Central memory CD8-positive, alpha-beta T cell (primary cell): ENCODE results near the gene FAU.

Experiments
- ATAC-seq: fragments of 150-1000 bp; cut with Tn5 transposase; replicated peaks from 2 replicates; pipeline ENCODE4 v1.10.0; 2022; ENCODE audit warnings: mild to moderate bottlenecking, moderate FRiP score, moderate number of reproducible peaks; ENCODE audit not compliant: poor library complexity, severe bottlenecking; ENCODE audit errors: extremely low read depth
- DNase-seq, 2 donors: peaks; one replicate each; pipeline ENCODE4 v3.0.0; 2021; ENCODE audit warnings: low spot score in 2 of 2
- H3K27ac Mint-ChIP-seq: one replicate; pipeline ENCODE4 v1.8.0; 2022; ENCODE audit warnings: low read depth, mild to moderate bottlenecking, moderate library complexity, mixed read lengths
- H3K27me3 Mint-ChIP-seq: one replicate; pipeline ENCODE4 v1.8.0; 2022; ENCODE audit warnings: mixed read lengths
- H3K36me3 Mint-ChIP-seq: one replicate; pipeline ENCODE4 v1.8.0; 2022; ENCODE audit warnings: mild to moderate bottlenecking, moderate library complexity, mixed read lengths; ENCODE audit not compliant: insufficient read depth
- H3K4me1 Mint-ChIP-seq: one replicate; pipeline ENCODE4 v1.8.0; 2022; ENCODE audit warnings: mixed read lengths
- H3K4me3 Mint-ChIP-seq: one replicate; pipeline ENCODE4 v1.8.0; 2022; ENCODE audit warnings: mild to moderate bottlenecking, moderate library complexity, mixed read lengths
- H3K9me3 Mint-ChIP-seq: one replicate; pipeline ENCODE4 v1.8.0; 2022; ENCODE audit warnings: mixed read lengths

The FAU gene

DNA sequence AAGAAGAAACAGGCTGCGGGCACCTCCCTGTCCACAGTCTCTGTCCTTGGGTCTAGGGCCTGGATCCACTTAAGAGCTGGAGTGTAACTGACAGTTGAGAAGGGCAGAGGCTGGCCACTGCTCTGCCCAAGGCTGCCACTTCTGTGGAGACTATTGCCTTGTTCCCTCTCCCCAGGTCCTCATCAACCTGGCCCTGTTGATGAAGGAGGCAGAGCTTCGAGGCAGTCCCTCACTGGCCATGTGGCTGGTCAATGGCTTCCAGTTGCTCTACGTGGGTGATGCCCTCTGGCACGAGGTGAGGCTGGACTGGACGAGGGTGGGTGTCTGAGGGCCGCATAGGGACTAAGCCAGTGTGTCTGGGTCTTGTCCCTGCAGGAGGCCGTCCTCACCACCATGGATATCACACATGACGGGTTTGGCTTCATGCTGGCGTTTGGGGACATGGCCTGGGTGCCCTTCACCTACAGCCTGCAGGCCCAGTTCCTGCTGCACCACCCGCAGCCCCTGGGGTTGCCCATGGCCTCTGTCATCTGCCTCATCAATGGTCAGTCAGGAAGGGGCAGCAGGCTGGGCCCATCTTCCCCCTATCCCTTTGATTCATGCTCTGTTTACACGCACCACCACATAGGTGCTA lies 7.3 kb downstream of the FAU start:
- Mint-ChIP-seq H3K36me3 (peaks cover 38% of the 10 kb centered on the region), H3K4me3 (peak overlapping the region; percentile 95), H3K27me3 (no peaks in the 10 kb centered on the region), H3K9me3 (no peaks in the 10 kb centered on the region), H3K27ac (no peak overlapping the region), H3K4me1 (peaks cover 41% of the 10 kb centered on the region)
- DNase-seq = no peak
- ATAC-seq = no peak

GRCh38 chr11:65113839-65114238 lies 8.1 kb downstream of the FAU start:
- no peak for DNase-seq
- no peaks in the 10 kb centered on the region for H3K9me3 Mint-ChIP-seq
- peaks cover 41% of the 10 kb centered on the region for H3K4me1 Mint-ChIP-seq
- H3K27ac Mint-ChIP-seq = peak overlapping the region; percentile 98
- ATAC-seq = no peak
- H3K36me3 Mint-ChIP-seq = peaks cover 39% of the 10 kb centered on the region
- peak overlapping the region; percentile 95 for H3K4me3 Mint-ChIP-seq
- H3K27me3 Mint-ChIP-seq = no peaks in the 10 kb centered on the region

GRCh38 chr11:65113361-65113756 lies 8.6 kb downstream of the FAU start:
- Mint-ChIP-seq H3K4me1 (peaks cover 41% of the 10 kb centered on the region), H3K9me3 (no peaks in the 10 kb centered on the region)
- ATAC-seq = no peak

DNA sequence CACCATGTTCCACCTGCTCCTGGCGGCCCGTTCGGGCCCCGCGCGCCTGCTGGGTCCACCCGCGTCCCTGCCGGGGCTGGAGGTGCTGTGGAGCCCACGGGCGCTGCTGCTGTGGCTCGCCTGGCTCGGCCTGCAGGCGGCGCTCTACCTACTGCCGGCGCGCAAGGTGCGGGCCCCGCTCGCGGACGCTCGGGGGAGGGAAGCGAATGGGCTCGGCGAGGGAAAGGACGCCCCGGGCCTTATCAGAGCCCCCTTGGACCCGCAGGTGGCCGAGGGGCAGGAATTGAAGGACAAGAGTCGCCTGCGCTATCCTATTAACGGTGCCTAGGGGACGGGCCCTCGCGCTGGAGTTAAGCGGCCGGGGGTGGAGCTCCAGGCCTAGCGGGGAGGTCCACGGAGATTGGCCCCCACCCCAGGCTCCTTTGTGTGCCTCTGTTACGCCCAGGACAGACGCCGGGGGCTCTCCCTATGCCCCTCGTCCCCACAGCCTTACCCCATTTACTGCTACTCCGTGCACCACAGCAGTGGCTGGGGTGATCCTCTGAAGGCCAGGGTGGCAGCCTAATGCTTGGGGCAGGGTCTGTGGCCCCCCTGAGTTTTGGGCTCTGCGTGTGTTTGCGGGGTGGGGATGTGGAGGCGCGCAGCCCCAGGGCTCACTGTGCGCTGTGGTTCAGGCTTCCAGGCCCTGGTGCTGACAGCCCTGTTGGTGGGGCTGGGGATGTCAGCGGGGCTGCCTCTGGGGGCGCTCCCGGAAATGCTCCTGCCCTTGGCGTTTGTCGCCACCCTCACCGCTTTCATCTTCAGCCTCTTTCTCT lies 9.2 kb downstream of the FAU start:
- peak overlapping the region; percentile 95 for H3K4me3 Mint-ChIP-seq
- H3K36me3 Mint-ChIP-seq = peaks cover 32% of the 10 kb centered on the region
- DNase-seq (peak; percentile 62 to 71), ATAC-seq (peak; percentile 58)
- no peaks in the 10 kb centered on the region for H3K27me3 Mint-ChIP-seq
- H3K27ac Mint-ChIP-seq = peak overlapping the region; percentile 98
- peaks cover 37% of the 10 kb centered on the region for H3K4me1 Mint-ChIP-seq
- H3K9me3 Mint-ChIP-seq = no peaks in the 10 kb centered on the region

More at GRCh38 chr11:65113361-65113756, 8.6 kb downstream of the FAU start:
- Mint-ChIP-seq H3K36me3 (peaks cover 34% of the 10 kb centered on the region), H3K27me3 (no peaks in the 10 kb centered on the region), H3K27ac (peak overlapping the region; percentile 98), H3K4me3 (peak overlapping the region; percentile 95)
- DNase-seq = no peak

- peaks cover 33% of the 10 kb centered on the region for H3K4me1 Mint-ChIP-seq
- peak within 1 kb of the TSS; percentile 95 for H3K4me3 Mint-ChIP-seq
- DNase-seq (peak; percentile 87 to 88), ATAC-seq (peak; percentile 72)
- H3K9me3 Mint-ChIP-seq = no peaks in the 10 kb centered on the region
- no peaks in the 10 kb centered on the region for H3K27me3 Mint-ChIP-seq
- H3K36me3 Mint-ChIP-seq = peaks cover 28% of the 10 kb centered on the region
- H3K27ac Mint-ChIP-seq = peak within 1 kb of the TSS; percentile 98
Measured at GRCh38 chr11:65111744-65112545, 10.0 kb downstream of the FAU start, which contains the start of gene TM7SF2. Gene TM7SF2 (plus strand): TSS chr11:65111872. CDS start chr11:65112016, 144 bp downstream.

DNA sequence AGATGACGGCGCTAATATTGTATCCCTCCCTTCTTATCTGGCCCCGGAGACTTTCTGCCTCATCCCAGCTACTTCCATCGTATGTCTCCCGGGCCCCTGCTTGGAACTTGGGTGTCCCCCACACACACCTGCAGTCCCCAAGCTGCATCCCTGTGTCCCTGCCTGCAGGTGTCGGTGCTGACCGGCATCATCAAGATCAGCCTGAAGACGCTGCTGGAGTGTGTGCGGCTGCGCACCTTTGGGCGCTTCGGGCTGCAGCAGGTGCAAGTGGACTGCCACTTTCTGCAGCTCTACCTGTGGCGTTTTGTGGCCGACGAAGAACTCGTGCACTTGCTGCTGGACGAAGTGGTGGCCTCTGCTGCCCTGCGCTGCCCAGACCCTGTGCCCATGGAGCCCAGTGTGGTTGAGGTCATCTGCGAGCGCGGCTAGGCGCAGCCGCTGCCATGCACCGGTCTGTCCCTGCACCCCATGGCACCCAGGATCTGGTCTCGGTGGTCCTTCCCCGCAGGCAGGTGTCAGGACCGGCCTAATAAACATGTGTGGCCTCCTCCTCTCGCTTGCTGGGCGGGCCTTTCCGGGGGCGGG lies 10.7 kb downstream of the FAU start:
- Mint-ChIP-seq H3K27ac (peak overlapping the region; percentile 98), H3K4me1 (peaks cover 33% of the 10 kb centered on the region), H3K4me3 (peak overlapping the region; percentile 95), H3K9me3 (no peaks in the 10 kb centered on the region), H3K36me3 (peaks cover 27% of the 10 kb centered on the region), H3K27me3 (no peaks in the 10 kb centered on the region)
- no peak for ATAC-seq
- DNase-seq = no peak

GRCh38 chr11:65110354-65110861 lies 11.5 kb downstream of the FAU start:
- Mint-ChIP-seq H3K27me3 (no peaks in the 10 kb centered on the region), H3K9me3 (no peaks in the 10 kb centered on the region), H3K4me1 (peaks cover 33% of the 10 kb centered on the region), H3K36me3 (peaks cover 31% of the 10 kb centered on the region), H3K27ac (peak overlapping the region; percentile 69), H3K4me3 (peak overlapping the region; percentile 95)
- DNase-seq (peak; percentile 95 to 99), ATAC-seq (peak; percentile 57)

GRCh38 chr11:65109231-65110198 lies 12.4 kb downstream of the FAU start:
- H3K27me3 Mint-ChIP-seq = no peaks in the 10 kb centered on the region
- H3K36me3 Mint-ChIP-seq = peaks cover 34% of the 10 kb centered on the region
- H3K27ac Mint-ChIP-seq = peak overlapping the region; percentile 69
- no peak overlapping the region for H3K4me3 Mint-ChIP-seq
- H3K9me3 Mint-ChIP-seq = no peaks in the 10 kb centered on the region
- DNase-seq (no peak), ATAC-seq (no peak)
- H3K4me1 Mint-ChIP-seq = peaks cover 33% of the 10 kb centered on the region

DNA sequence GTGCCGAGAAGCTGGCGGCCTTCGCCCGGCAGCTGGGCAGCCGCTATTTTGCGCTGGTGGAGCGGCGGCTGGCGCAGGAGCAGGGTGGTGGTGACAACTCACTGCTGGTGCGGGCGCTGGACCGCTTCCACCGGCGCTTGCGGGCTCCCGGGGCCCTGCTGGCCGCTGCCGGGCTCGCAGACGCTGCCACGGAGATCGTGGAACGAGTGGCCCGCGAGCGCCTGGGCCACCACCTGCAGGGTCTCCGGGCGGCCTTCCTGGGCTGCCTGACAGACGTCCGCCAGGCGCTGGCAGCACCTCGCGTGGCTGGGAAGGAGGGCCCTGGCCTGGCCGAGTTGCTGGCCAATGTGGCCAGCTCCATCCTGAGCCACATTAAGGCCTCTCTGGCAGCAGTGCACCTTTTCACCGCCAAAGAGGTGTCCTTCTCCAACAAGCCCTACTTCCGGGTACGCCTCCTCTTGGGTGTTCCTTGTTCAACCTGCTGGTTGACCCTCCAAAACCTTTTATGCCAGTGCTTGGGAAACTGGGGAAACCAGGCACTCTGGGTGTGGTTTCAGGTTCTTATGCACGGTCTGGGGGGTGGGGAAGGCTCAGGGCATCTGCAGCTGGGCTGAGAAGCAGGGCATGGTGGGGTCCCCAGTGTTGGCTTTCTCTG lies 13.3 kb downstream of the FAU start:
- peaks cover 32% of the 10 kb centered on the region for H3K36me3 Mint-ChIP-seq
- H3K27me3 Mint-ChIP-seq = no peaks in the 10 kb centered on the region
- no peaks in the 10 kb centered on the region for H3K9me3 Mint-ChIP-seq
- no peak overlapping the region for H3K27ac Mint-ChIP-seq
- peaks cover 34% of the 10 kb centered on the region for H3K4me1 Mint-ChIP-seq
- no peak for DNase-seq
- ATAC-seq = no peak
- H3K4me3 Mint-ChIP-seq = no peak overlapping the region

DNA sequence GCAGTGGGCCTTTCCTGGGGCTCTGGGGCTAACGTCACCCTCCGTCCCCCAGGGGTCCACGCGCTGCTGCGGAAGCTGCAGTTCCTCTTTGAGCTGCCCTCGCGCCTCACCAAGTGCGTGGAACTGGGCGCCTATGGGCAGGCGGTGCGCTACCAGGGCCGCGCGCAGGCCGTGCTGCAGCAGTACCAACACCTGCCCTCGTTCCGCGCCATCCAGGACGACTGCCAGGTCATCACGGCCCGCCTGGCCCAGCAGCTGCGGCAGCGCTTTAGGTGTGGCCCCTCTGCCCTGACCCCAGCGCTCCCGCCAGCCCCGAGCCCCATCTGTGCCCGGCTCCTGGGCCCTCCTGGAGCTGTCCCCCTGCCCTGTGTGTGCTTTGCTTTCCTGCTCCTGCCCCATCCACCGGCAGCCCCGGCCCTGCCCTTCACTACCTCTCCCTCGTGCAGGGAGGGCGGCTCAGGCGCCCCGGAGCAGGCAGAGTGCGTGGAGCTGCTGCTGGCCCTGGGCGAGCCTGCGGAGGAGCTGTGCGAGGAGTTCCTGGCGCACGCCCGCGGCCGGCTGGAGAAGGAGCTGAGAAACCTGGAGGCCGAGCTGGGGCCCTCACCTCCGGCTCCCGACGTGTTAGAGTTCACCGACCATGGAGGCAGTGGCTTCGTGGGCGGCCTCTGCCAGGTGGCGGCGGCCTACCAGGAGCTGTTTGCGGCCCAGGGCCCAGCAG lies 14.0 kb downstream of the FAU start:
- peaks cover 33% of the 10 kb centered on the region for H3K4me1 Mint-ChIP-seq
- DNase-seq = no peak
- no peaks in the 10 kb centered on the region for H3K27me3 Mint-ChIP-seq
- H3K4me3 Mint-ChIP-seq = no peak overlapping the region
- H3K27ac Mint-ChIP-seq = no peak overlapping the region
- ATAC-seq = no peak
- no peaks in the 10 kb centered on the region for H3K9me3 Mint-ChIP-seq
- peaks cover 33% of the 10 kb centered on the region for H3K36me3 Mint-ChIP-seq
